Tibial nerve (tissue), 3 donors: ENCODE data around the gene HACE1.

Source experiments
- CTCF ChIP-seq, 5 experiments: fragments of 200-600 bp in 3 of 5; fragments of 450-650 bp in 2 of 5; sonication (generic) in 3 of 5; IDR thresholded peaks; one replicate each; pipeline ENCODE4 v1.5.1; 2016 to 2019; ENCODE audit warnings: antibody characterized with exemption in 5 of 5, mild to moderate bottlenecking in 3 of 5, moderate library complexity in 2 of 5
- POLR2A ChIP-seq, 2 donors: fragments of 450-650 bp; IDR thresholded peaks; one replicate each; pipeline ENCODE4 v1.6.1; 2017; ENCODE audit warnings: antibody characterized with exemption in 2 of 2, mild to moderate bottlenecking in 2 of 2, moderate library complexity in 2 of 2

- TF ChIP-seq POLR2A (IDR thresholded peaks at IDR 0.05): no peak
- no peak for TF ChIP-seq CTCF (IDR thresholded peaks at IDR 0.05)
Observed at GRCh38 chr6:104753251-104753650, 106.5 kb downstream of the HACE1 start.
